Neural crest cell (in vitro differentiated cells): Measurements from ENCODE around the gene ADAMTS19. TPM values are rescaled to one million over a fixed set of nuclear protein-coding genes. Genes with fewer than 3 reads are reported as not detected.

Experiments
- DNase-seq: peaks from one replicate; pipeline ENCODE4 v3.0.0; 2021; ENCODE audit warnings: low read depth, mixed read lengths, low spot score
- H3K27ac Mint-ChIP-seq: one replicate; pipeline ENCODE4 v1.8.0; 2021; ENCODE audit warnings: mild to moderate bottlenecking, mixed read lengths; ENCODE audit not compliant: unreplicated experiment
- H3K27me3 Mint-ChIP-seq: 2 replicates; pipeline ENCODE4 v1.8.0; 2021; ENCODE audit warnings: low read depth, mild to moderate bottlenecking, mixed read lengths
- H3K36me3 Mint-ChIP-seq: 2 replicates; pipeline ENCODE4 v1.8.0; 2021; ENCODE audit warnings: low read depth, mild to moderate bottlenecking, mixed read lengths
- H3K4me1 Mint-ChIP-seq: 2 replicates; pipeline ENCODE4 v1.8.0; 2021; ENCODE audit warnings: mixed read lengths
- H3K4me3 Mint-ChIP-seq: one replicate; pipeline ENCODE4 v1.8.0; 2021; ENCODE audit warnings: mild to moderate bottlenecking, mixed read lengths
- H3K9me3 Mint-ChIP-seq: 2 replicates; pipeline ENCODE4 v1.8.0; 2021; ENCODE audit warnings: mixed read lengths
- total RNA-seq: library from RNA; stranded (reverse); gene quantifications from 2 replicates; pipeline ENCODE4 v1.2.1, GENCODE V29; 2021
- TF ChIP-seq, protein P1 (sequence below): fragments of 200-600 bp; sonication (generic); conservative IDR thresholded peaks from 2 replicates; pipeline ENCODE4 v1.5.0; 2021; ENCODE audit warnings: antibody characterized with exemption, mild to moderate bottlenecking

The ADAMTS19 gene
- total RNA-seq, 1 donor from 2014 or later, result 3.1 TPM

DNA sequence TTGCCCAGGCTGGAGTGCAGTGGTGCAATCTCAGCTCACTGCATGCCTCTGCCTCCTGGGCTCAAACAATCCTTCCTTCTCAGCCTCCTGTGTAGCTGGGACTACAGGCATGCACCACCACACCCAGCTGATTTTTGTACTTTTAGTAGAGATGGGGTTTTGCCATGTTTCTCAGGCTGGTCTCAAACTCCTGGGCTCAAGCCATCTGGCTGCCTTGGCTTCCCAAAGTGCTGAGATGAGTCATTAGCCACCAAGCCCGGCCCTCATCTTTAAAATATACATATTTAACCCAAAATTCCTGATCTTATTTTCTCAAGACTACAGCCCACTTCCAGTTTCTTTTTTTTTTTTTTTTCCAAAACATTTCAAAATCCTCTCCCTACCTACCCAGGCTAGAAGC is 256.1 kb downstream of the ADAMTS19 start:
- H3K4me3 Mint-ChIP-seq, result no peak overlapping the region
- no peak for DNase-seq
- H3K36me3 Mint-ChIP-seq, result no peaks in the 10 kb centered on the region
- no peaks in the 10 kb centered on the region for H3K27me3 Mint-ChIP-seq
- H3K27ac Mint-ChIP-seq, result no peak overlapping the region
- H3K4me1 Mint-ChIP-seq, result no peaks in the 10 kb centered on the region
- H3K9me3 Mint-ChIP-seq, result no peaks in the 10 kb centered on the region
- TF ChIP-seq, protein P1, sequence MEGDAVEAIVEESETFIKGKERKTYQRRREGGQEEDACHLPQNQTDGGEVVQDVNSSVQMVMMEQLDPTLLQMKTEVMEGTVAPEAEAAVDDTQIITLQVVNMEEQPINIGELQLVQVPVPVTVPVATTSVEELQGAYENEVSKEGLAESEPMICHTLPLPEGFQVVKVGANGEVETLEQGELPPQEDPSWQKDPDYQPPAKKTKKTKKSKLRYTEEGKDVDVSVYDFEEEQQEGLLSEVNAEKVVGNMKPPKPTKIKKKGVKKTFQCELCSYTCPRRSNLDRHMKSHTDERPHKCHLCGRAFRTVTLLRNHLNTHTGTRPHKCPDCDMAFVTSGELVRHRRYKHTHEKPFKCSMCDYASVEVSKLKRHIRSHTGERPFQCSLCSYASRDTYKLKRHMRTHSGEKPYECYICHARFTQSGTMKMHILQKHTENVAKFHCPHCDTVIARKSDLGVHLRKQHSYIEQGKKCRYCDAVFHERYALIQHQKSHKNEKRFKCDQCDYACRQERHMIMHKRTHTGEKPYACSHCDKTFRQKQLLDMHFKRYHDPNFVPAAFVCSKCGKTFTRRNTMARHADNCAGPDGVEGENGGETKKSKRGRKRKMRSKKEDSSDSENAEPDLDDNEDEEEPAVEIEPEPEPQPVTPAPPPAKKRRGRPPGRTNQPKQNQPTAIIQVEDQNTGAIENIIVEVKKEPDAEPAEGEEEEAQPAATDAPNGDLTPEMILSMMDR, result no peak

GRCh38 chr5:129716651-129717050 is 256.6 kb downstream of the ADAMTS19 start:
- Mint-ChIP-seq H3K27me3 (no peaks in the 10 kb centered on the region), H3K4me1 (no peaks in the 10 kb centered on the region), H3K27ac (no peak overlapping the region), H3K36me3 (no peaks in the 10 kb centered on the region), H3K4me3 (no peak overlapping the region), H3K9me3 (peaks cover under 1% of the 10 kb centered on the region)
- TF ChIP-seq, protein P1, result no peak
- no peak for DNase-seq

- H3K27me3 Mint-ChIP-seq, result no peaks in the 10 kb centered on the region
- no peak overlapping the region for H3K4me3 Mint-ChIP-seq
- no peaks in the 10 kb centered on the region for H3K36me3 Mint-ChIP-seq
- no peak overlapping the region for H3K27ac Mint-ChIP-seq
- H3K4me1 Mint-ChIP-seq, result no peaks in the 10 kb centered on the region
- TF ChIP-seq, protein P1, result no peak
- no peak for DNase-seq
- H3K9me3 Mint-ChIP-seq, result peaks cover 6% of the 10 kb centered on the region
Measured at GRCh38 chr5:129717751-129718310, 257.7 kb downstream of the ADAMTS19 start.

DNA sequence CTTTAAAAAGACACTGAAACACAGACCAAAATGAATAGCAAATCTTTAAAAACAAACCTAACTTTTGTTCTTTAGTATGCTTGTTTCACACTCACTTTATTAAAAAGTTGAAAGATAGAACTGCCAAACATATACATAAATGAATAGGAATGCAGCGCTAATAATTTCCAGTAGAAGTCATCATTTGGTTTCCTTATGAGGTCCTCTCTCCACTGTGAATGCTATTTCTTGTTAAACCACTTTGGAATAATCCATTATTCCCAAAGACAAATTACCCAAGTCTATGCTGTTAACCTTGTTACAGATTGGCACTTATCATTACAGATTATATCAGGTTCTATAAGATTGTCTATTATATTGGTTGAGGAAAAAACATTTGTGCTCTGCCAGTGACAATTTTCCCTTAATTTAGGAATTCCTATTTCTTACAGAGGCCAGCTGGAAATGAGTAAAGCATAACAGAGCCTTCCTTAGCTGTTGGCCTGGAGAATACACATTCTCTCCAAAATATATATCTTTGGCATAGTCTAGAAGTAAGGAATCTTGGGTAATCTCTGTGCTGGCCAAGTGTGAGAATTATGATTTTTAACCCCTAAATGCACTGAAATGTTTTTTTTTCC is 258.5 kb downstream of the ADAMTS19 start:
- DNase-seq, result no peak
- Mint-ChIP-seq H3K4me3 (no peak overlapping the region), H3K36me3 (no peaks in the 10 kb centered on the region), H3K9me3 (peaks cover 6% of the 10 kb centered on the region), H3K27ac (no peak overlapping the region), H3K27me3 (no peaks in the 10 kb centered on the region), H3K4me1 (no peaks in the 10 kb centered on the region)
- TF ChIP-seq, protein P1, result no peak

- no peak overlapping the region for H3K4me3 Mint-ChIP-seq
Measured at GRCh38 chr5:129724222-129724621, 264.1 kb downstream of the ADAMTS19 start.

More at GRCh38 chr5:129724222-129724621, 264.1 kb downstream of the ADAMTS19 start:
- no peaks in the 10 kb centered on the region for H3K4me1 Mint-ChIP-seq
- TF ChIP-seq, protein P1, result no peak
- no peaks in the 10 kb centered on the region for H3K27me3 Mint-ChIP-seq
- no peaks in the 10 kb centered on the region for H3K36me3 Mint-ChIP-seq
- H3K9me3 Mint-ChIP-seq, result peaks cover 6% of the 10 kb centered on the region
- no peak overlapping the region for H3K27ac Mint-ChIP-seq
- no peak for DNase-seq
